Right lobe of liver (tissue), 4 donors: ENCODE data around the gene LYZ.

Source experiments
- POLR2A ChIP-seq: fragments of 450-650 bp; IDR thresholded peaks from one replicate; pipeline ENCODE4 v1.6.1; 2017; ENCODE audit warnings: antibody characterized with exemption, mild to moderate bottlenecking
- TF ChIP-seq, protein P1 (sequence below), 4 donors: fragments of 200-600 bp in 3 of 4; fragments of 450-650 bp in 1 of 4; IDR thresholded peaks; one replicate each; pipeline versions ENCODE4 v1.5.1 to v1.8.0; 2016 to 2022; ENCODE audit warnings: antibody characterized with exemption in 4 of 4, mild to moderate bottlenecking in 2 of 4
- donor health status: DM: no; HTN: no; CAD: no.
- donor health status: DM: no; HTN: no; CAD: no.
- donor health status: DM: no; HTN: yes; CAD: no.

- TF ChIP-seq POLR2A = no peak
- TF ChIP-seq, protein P1, sequence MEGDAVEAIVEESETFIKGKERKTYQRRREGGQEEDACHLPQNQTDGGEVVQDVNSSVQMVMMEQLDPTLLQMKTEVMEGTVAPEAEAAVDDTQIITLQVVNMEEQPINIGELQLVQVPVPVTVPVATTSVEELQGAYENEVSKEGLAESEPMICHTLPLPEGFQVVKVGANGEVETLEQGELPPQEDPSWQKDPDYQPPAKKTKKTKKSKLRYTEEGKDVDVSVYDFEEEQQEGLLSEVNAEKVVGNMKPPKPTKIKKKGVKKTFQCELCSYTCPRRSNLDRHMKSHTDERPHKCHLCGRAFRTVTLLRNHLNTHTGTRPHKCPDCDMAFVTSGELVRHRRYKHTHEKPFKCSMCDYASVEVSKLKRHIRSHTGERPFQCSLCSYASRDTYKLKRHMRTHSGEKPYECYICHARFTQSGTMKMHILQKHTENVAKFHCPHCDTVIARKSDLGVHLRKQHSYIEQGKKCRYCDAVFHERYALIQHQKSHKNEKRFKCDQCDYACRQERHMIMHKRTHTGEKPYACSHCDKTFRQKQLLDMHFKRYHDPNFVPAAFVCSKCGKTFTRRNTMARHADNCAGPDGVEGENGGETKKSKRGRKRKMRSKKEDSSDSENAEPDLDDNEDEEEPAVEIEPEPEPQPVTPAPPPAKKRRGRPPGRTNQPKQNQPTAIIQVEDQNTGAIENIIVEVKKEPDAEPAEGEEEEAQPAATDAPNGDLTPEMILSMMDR (IDR thresholded peaks at IDR 0.05) = no peak
Measured at GRCh38 chr12:69386921-69387320, 38.7 kb downstream of the LYZ start.
